HEK293 (cell line): ENCODE measurements around the gene LGALSL.

Experiments
- BCL11A ChIP-seq: fragments of 450-650 bp; formaldehyde crosslinking; IDR thresholded peaks from 2 replicates; pipeline ENCODE4 v1.5.1; 2016; ENCODE audit warnings: low read depth, missing biosample characterization, missing genetic modification characterization
- YY1 ChIP-seq: fragments of 450-650 bp; formaldehyde crosslinking; IDR thresholded peaks from 2 replicates; pipeline ENCODE4 v1.5.1; 2018; ENCODE audit warnings: missing biosample characterization, missing genetic modification characterization
- ZBTB21 ChIP-seq: fragments of 450-650 bp; formaldehyde crosslinking; IDR thresholded peaks from 2 replicates; pipeline ENCODE4 v1.5.1; 2017; ENCODE audit warnings: missing biosample characterization, missing genetic modification characterization
- ZBTB7A ChIP-seq: fragments of 450-650 bp; formaldehyde crosslinking; IDR thresholded peaks from 2 replicates; pipeline ENCODE4 v1.5.1; 2016; ENCODE audit warnings: low read depth, missing biosample characterization, missing genetic modification characterization
- ZNF292 ChIP-seq: fragments of 450-650 bp; formaldehyde crosslinking; IDR thresholded peaks from 2 replicates; pipeline ENCODE4 v1.5.1; 2016; ENCODE audit warnings: low read depth, missing biosample characterization, missing genetic modification characterization, borderline replicate concordance
- ZNF548 ChIP-seq: fragments of 450-650 bp; formaldehyde crosslinking; IDR thresholded peaks from 2 replicates; pipeline ENCODE4 v1.5.1; 2016; ENCODE audit warnings: missing biosample characterization, missing genetic modification characterization
- ZNF555 ChIP-seq: fragments of 450-650 bp; formaldehyde crosslinking; conservative IDR thresholded peaks from 2 replicates; pipeline ENCODE4 v1.5.1; 2017; ENCODE audit warnings: missing biosample characterization, mild to moderate bottlenecking, missing genetic modification characterization, inconsistent platforms
- ZNF626 ChIP-seq: fragments of 450-650 bp; sonication (Bioruptor Pico); formaldehyde crosslinking; IDR thresholded peaks from 2 replicates; pipeline ENCODE4 v1.5.1; 2018; ENCODE audit warnings: missing biosample characterization, missing genetic modification characterization, inconsistent platforms
- TF ChIP-seq, protein P1 (sequence below): fragments of 450-650 bp; formaldehyde crosslinking; IDR thresholded peaks from 2 replicates; pipeline ENCODE4 v1.5.1; 2016; ENCODE audit warnings: missing biosample characterization, missing genetic modification characterization
- TF ChIP-seq, protein P2 (sequence below): fragments of 450-650 bp; formaldehyde crosslinking; IDR thresholded peaks from 2 replicates; pipeline ENCODE4 v1.5.1; 2016; ENCODE audit warnings: missing biosample characterization, missing genetic modification characterization

DNA sequence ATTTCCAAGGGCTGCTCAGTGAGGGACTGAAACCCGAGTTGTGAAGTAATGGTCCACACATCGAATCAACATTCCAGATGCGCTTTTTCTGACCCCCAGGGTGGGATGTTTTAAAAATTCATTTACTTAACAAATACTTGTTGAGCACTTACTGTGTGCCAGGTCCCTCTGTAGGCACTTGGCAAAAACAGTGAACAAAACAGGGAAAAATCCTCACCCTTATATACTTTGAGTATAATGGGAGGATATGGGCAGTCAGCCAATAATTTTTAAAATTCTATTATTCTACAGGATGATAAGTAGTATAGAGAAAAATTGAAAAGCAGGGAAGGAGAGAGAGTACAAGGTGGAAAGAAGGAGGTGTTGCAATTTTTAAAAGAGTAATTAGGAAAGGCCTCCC lies 38.9 kb downstream of the LGALSL start:
- no peak for TF ChIP-seq ZNF626
- TF ChIP-seq, protein P1, sequence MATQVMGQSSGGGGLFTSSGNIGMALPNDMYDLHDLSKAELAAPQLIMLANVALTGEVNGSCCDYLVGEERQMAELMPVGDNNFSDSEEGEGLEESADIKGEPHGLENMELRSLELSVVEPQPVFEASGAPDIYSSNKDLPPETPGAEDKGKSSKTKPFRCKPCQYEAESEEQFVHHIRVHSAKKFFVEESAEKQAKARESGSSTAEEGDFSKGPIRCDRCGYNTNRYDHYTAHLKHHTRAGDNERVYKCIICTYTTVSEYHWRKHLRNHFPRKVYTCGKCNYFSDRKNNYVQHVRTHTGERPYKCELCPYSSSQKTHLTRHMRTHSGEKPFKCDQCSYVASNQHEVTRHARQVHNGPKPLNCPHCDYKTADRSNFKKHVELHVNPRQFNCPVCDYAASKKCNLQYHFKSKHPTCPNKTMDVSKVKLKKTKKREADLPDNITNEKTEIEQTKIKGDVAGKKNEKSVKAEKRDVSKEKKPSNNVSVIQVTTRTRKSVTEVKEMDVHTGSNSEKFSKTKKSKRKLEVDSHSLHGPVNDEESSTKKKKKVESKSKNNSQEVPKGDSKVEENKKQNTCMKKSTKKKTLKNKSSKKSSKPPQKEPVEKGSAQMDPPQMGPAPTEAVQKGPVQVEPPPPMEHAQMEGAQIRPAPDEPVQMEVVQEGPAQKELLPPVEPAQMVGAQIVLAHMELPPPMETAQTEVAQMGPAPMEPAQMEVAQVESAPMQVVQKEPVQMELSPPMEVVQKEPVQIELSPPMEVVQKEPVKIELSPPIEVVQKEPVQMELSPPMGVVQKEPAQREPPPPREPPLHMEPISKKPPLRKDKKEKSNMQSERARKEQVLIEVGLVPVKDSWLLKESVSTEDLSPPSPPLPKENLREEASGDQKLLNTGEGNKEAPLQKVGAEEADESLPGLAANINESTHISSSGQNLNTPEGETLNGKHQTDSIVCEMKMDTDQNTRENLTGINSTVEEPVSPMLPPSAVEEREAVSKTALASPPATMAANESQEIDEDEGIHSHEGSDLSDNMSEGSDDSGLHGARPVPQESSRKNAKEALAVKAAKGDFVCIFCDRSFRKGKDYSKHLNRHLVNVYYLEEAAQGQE (tag by site-specific recombination) = no peak
- TF ChIP-seq, protein P2, sequence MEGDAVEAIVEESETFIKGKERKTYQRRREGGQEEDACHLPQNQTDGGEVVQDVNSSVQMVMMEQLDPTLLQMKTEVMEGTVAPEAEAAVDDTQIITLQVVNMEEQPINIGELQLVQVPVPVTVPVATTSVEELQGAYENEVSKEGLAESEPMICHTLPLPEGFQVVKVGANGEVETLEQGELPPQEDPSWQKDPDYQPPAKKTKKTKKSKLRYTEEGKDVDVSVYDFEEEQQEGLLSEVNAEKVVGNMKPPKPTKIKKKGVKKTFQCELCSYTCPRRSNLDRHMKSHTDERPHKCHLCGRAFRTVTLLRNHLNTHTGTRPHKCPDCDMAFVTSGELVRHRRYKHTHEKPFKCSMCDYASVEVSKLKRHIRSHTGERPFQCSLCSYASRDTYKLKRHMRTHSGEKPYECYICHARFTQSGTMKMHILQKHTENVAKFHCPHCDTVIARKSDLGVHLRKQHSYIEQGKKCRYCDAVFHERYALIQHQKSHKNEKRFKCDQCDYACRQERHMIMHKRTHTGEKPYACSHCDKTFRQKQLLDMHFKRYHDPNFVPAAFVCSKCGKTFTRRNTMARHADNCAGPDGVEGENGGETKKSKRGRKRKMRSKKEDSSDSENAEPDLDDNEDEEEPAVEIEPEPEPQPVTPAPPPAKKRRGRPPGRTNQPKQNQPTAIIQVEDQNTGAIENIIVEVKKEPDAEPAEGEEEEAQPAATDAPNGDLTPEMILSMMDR (tag by site-specific recombination) = no peak
- no peak for TF ChIP-seq ZBTB7A
- TF ChIP-seq ZNF555 (tag by site-specific recombination) = no peak
- TF ChIP-seq ZNF548 (tag by site-specific recombination) = no peak
- TF ChIP-seq ZBTB21 = no peak
- TF ChIP-seq ZNF292 = no peak
- no peak for TF ChIP-seq YY1 (tag by site-specific recombination)
- no peak for TF ChIP-seq BCL11A (tag by site-specific recombination)
